Activated gamma-delta T cell treated with anti-CD3 and anti-CD28 coated beads, Interleukin-2, amount 50 U/mL, for 16 hours (primary cell): ENCODE measurements around the gene CTF1.
"Not testable (repeated sequence)": the region's sequence is repeated elsewhere in the genome, so short reads cannot be mapped to it uniquely, and the experiment has no call there.

Source experiments
- DNase-seq: peaks from one replicate; pipeline ENCODE4 v3.0.0-alpha.2; 2020; ENCODE audit warnings: low read depth

CTF1 gene

DNA sequence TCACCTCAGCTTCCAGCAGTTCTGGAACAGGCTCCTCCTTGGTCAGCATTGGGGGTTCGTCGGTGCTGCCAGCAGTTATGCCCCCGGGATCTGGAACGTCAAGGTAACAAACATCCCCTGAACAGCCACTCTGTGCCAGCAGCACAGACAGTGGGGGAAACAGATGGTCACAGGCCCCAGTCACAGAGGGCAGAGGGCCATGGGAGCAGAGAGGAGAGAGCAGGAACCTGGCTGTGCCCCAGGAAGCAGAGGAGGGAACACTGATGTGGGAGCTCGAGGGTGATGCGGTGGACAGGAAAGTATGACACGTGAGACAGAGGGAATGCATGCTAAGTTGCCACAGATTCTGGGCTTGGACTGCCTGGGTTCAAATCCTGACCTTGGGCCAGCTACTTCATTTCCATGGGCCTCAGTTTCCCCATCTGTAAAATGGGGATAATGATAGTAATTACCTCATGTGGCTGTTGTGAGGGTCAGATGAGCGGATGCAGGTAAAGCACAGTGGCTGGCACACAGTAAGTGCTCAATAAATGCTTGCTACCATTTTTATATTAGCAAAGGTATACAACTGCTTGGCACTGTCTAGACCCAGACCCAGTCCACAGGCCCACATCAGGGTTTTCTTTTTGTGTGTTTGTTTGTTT lies 7.4 kb upstream of the CTF1 start:
- DNase-seq, result no peak

DNA sequence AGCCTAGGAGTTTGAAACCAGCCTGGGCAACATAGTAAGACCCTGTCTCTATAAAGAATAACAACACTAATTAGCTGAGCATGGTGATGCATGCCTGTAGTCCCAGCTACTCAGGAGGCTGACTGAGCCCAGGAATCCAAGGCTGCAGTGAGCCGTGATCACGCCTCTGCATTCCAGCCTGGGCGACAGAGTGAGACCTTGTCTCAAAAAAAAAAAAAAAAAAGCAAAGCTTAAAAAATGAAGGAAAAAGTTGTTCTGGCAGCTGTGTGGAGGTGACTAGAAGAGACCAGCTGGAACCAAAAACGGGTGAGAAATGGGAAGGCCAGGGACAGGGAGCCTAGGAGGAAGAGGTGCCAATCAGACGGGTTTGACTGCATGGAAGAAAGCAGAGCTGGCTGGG lies 6.7 kb upstream of the CTF1 start:
- DNase-seq, result no peak

DNA sequence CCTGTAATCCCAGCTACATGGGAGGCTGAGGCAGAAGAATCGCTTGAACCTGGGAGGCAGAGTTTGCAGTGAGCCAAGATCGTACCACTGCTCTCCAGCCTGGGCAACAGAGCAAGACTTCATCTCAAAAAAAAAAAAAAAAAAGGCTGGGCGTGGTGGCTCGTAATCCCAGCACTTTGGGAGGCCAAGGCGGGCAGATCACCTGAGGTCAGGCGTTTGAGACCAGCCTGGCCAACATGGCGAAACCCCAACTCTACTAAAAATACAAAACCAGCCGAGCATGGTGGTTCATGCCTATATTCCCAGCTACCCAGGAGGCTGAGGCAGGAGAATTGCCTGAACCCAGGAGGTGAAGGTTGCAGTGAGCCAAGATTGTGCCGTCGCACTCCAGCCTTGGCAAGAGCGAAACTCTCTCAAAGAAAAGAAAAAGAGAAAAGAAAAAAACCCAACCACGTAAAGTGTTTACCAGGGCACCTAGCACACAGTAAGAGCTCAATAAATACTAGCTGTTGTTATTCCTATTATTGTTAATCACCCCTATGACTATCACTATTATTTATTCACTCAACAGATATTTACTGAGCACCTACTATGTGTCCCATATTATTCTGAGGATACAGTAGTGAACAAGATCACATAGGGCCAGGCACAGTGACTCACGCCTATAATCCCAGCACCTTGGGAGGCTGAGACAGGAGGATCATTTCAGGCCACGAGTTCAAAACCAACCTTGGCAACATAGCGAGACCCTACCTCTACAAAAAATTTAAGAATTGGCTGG lies 5.2 kb upstream of the CTF1 start:
- not testable (repeated sequence) for DNase-seq

DNA sequence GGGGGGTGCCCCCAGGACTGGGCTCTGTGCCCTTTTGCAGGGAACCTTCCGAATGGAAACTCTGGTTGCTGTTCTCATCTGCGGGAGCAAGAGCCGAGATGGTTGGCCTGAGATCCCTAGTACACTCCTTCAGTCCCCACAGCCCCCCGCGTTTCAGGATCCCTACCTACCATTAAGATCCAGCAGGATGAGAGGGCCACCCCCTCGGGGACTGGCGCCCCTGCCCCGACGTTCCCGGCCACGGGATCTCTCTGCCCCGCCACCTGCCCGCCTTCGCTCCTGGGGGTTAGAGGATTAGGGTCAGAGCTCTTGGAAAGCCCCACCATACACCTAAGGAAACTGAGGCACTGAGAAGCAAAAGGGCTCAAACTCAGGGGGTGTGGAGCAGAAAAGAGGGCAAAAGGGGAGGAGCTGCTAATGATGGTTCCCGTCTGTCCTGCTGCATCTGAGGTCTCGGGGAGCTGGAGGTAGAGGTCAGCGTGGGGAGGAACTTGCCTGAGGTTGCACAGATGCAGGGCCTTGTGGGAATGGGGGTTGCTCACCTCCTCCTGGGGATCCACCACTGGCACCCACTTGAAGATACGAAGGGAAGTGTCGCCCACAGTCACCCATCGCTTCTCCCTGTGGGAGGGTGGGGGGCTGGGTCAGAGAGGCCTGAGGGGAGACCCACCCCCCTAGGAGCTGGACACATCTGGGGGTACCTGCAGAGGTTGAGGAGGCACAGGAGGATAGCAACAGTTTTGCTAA lies 3.6 kb upstream of the CTF1 start:
- DNase-seq, result no peak

DNA sequence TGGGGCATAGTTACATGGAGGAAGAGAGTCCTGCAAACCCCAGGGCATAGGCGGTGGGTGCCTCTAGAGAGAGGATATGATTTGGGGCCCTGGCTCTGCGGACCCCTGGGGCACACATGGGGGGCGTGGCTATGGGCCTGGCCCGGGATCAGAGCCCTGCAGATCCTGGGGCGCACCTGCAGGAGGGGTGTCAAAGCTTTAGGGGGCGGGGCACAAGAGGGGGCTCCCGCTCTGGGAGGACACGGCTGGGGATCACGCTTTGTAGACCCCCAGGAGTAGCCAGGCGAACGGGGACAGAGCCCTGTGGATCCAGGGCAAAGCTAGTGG lies 3.0 kb upstream of the CTF1 start:
- no peak for DNase-seq

DNA sequence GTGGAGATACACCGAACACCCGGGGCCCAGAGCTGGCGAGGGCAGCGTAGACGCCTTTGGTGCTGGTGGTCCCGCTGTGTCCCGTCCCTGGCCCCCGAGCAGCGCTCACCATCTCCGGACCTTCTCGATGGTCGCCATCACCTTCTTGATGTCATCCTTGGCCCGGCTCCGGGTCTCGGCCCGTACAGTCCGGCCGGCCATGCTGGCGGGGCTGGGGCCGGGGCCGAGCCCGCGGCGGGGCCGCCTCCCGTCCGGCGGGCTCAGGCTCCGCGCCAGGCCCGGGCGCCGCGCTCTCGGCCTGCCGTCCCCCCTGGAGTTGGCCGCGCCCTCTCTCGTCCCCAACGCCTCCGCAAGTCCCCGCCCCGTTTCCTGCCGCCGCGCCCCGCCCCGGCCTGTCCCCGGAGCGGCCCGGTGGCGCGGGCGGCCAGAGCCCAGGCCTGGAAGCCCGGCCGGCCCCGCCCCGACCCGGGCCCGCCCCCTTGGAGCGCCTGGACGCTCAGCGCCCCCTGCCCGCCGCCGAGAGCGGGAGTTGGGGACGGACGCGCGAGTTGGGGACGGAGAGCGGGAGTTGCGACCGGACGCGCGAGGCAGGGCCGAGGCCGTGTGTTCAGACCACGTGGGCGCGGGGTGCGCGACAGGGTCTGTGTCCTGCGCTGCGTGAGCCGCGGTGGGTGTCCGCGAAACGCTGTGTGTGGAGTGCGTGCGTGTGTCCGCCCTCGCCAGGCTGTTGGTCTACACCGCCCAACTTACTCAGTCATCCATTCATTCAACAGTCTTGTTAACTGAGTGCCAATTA lies 2.5 kb upstream of the CTF1 start, which contains the start of gene BCL7C:
TSS of gene BCL7C (minus strand) at position 334 of the 796 bp plus-strand sequence. CDS start at position 201, 133 bp downstream.
- peak; percentile 72 for DNase-seq

DNA sequence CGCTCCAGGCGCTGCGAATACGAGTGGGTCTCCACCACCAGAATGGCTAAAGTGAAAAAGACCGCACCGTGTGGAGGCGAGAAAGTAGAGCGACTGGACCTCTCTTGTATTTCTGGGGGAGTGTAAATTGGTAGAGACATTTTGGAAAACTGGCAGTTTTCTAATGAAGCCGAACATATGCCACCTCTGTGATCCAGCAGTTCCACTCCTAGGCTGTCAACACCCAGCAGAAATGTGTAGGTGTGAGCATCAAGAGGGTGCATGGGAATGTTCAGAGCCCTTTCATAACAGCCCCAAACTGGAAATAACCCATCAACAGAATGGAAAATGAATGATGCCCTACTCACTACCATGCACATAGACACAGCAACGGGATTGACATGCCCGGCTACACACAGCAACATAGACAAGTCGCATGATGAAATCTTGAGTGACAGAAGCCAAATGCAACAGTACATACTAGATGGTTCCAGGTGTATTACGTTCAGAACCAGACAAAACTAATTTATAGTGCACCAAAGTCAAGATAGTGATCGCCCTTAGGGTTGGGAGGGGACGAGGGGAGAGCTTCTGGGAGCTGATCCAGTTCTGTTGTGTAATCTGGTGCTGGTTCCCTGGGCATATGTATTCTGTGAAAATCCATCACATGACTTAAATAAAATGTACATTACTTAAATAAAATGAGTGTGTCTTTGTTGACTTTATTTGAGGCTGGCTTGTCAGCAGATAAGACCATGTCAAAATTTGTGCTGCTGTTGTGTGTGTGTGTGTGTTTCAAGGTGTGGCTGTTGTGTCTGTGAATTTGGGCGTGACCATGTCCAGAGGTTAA lies 1.7 kb upstream of the CTF1 start:
- no peak for DNase-seq

DNA sequence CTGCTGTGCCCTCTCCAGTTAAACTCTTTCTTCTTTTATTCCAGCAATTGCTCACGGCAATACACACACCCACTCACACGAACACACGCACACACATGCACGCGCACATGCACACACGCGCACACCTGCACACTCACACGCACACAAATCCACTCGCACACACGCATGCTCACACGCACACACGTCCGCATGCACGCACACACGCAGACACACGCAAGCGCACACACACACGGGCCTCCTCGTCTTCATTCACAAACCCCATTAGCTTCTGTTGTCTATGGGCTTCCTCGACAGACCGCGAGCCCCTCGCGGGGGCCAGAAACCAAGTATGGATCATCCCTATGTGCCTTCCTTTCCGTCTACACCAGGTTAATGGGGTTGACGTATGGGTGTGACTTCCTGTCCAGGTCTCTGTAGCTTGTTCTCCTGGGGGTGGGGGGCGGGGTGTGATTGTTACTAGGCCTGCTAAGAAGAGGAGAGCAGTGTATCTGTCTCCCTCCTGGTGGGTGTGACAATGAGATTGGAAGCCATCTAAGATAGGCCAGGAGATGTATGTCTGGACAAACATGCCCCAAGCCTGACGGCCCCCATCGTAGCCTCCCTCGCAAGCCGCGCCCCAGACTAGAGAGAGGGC lies 670 bp upstream of the CTF1 start:
- no peak for DNase-seq

DNA sequence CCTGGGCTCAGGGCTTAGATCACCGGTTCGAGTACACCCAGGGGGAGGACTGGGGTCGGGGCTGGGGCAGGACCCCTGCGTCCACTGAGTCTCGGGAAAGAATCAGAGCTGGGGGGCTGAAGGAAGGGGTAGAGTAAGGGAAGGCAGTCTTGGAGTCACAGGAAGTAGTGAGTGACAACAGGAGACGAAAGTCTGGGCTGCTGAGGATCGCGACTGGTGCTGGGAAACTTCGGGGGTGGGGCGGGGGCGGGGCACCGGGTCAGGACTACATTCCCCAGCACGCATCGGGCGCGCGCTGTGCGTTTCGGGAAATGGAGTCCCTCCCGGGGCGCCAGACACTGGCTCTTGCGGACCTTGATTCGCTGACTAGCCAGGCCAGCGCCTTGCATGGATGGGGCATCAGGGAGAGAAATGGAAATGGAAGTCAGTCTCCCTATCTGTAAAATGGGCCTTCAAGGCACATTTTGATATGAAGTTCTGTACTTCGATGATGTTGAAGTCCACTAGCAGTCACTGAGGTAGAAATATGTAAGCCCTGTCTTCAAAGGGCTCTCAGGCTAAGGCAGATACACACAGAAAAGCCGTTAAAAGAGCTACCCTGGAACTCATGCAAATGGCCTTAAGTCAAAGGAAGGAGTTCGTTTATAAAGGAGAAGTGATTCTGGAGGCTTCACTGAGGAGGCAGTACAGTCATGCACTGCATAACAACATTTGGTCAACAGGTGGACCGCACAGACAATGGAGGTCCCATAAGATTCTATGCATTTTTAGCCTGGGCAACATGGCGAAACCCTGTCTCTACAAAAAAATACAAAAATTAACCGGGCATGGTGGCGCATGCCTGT lies 697 bp downstream of the CTF1 start:
- DNase-seq, result peak; percentile 65

DNA sequence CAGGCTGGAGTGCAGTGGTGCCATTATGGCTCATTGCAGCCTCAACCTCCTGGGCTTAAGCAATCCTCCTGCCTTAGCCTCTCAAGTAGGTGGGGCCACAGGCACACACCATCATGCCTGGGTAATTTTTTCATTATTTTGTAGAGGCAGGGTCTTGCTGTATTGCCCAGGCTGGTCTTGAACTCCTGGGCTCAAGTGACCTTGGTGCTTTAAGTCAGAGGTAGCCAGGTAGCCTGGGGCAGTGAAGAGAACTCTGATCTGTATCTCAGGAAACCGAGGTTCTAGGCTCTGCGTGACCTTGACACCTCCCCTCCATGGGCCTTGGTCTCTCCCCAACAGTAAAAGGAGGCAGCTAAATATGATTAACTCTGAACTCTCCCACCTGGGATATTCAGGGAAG lies 3.4 kb downstream of the CTF1 start:
- DNase-seq, result no peak

DNA sequence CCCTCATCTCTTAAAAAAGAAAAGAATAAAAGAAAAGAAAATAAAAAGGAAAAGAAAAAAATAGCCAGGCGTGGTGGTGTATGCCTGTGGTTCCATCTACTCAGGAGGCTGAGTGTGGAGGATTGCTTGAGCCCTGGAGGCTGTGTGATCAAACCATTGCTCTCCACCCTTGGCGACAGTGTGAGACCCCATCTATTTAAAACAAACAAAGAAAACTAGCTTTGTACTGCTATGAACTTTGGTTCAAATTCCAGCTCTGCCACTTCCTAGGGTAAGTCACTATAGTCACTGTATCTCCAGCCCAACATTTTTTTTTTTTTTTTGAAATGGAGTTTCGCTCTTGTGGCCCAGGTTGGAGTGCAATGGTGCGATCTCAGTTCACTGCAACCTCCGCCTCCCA lies 4.2 kb downstream of the CTF1 start:
- DNase-seq, result no peak

DNA sequence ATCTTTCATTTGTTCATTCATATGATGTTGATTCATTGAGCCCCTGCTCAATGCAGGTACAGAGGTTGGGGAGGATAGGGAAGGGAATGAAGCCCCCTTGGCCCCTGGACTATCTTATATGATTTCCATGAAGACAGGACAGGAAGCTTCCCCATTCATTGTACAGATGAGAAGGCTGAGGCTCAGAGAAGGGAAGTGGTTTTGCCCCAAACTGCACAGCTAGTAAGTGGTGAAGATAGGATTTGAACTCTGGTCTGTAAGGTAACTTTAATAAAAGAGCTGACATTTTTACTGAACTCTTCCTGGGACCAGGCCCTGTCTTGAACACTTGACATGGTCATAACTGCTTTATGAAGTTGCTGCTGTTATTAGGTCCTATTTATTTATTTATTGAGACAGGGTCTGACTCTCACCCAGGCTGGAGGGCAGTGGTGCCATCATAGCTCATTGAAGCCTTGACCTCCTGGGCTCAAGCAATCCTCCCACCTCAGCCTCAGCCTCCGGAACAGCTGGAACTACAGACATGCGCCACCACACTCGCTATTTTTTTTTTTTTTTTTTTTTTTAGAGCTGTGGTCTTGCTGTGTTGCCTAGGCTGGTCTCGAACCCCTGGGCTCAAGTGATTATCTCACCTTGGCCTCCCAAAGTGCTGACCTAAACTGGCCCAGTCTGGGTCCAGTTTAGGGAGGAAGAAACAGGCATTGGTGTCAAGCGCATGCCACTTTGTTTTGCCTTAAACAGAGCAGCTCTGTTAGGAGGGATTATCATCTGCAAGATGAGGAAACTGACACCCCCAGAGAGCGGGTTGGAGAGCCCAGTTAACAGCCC lies 5.0 kb downstream of the CTF1 start:
- DNase-seq, result no peak

DNA sequence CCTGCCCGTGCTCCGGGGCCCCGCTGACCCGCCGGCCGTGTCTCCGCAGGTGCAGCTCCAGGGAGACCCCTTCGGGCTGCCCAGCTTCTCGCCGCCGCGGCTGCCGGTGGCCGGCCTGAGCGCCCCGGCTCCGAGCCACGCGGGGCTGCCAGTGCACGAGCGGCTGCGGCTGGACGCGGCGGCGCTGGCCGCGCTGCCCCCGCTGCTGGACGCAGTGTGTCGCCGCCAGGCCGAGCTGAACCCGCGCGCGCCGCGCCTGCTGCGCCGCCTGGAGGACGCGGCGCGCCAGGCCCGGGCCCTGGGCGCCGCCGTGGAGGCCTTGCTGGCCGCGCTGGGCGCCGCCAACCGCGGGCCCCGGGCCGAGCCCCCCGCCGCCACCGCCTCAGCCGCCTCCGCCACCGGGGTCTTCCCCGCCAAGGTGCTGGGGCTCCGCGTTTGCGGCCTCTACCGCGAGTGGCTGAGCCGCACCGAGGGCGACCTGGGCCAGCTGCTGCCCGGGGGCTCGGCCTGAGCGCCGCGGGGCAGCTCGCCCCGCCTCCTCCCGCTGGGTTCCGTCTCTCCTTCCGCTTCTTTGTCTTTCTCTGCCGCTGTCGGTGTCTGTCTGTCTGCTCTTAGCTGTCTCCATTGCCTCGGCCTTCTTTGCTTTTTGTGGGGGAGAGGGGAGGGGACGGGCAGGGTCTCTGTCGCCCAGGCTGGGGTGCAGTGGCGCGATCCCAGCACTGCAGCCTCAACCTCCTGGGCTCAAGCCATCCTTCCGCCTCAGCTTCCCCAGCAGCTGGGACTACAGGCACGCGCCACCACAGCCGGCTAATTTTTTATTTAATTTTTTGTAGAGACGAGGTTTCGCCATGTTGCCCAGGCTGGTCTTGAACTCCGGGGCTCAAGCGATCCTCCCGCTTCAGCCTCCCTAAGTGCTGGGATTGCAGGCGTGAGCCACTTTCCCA lies 5.9 kb downstream of the CTF1 start:
- DNase-seq, result peak; percentile 37

DNA sequence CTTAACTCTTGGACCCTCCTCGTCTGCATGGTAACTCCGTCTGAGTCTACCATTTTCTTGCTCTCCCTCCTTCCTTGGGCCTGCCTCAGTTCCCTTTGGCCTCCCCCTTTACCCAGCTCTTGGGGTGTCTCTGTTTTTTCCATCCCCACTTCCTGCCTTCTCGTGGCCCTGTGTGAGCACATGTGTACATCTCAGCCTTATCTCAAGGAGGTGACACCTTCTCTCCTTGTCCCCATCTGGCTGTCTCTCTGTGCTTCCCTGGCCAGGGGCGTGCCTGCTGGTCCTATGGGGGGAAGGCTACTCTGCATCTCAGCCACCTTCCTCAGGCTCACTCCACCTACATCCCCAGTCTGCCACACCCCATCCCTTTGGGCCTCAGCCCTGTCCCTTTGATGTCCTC lies 6.6 kb downstream of the CTF1 start:
- DNase-seq, result no peak

DNA sequence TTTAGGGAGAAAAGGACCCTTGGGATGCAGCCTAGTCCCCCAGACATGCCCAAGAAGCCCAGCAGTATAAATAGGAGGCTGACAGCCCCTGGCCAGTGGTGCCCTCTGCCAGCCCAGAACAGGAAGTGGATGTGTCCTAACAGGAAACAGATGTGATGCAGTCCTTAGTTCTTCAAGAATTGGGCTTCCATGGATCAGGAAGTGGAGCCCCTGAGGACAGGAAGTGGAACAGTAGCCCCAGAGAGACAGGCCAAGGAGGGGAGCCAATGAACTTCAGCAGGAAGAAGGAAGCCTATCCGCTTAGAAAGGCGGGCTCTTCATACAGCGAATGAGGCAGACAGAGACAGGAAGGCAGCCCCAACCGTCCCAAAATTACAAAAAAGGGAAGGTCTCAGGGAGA lies 7.2 kb downstream of the CTF1 start:
- no peak for DNase-seq

DNA sequence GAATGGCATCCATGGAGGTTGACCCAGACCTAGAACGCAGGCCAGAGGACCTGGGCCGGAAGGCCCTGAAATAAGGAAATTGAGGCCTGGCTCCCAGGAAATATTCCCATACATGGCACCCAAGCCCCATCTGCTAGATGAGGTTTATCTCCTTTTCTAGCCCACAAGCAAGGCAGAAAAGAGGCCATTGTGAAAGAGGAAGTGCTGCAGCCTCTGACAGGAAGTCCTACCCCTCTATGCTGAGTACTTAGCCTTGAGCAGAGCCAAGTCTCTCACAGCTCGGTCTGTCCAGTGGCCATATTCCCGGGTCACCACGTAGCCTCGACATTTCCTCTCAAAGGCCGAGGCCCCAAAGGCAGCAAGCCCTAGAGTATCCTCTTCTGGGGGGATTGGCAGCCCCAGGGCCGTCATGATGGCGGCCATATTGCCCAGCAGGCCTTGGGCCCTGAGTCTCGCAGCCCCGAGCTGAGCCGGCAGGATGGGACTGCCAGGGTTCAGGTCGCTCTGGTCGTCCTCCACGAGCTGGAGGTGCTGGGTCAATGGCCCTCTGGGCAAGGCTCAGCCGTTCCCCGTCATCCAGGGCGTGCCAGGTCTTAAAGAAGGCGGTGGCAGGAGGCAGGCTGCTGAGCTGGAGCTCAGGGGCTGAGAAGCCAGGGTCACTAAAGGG lies 7.8 kb downstream of the CTF1 start:
- no peak for DNase-seq

DNA sequence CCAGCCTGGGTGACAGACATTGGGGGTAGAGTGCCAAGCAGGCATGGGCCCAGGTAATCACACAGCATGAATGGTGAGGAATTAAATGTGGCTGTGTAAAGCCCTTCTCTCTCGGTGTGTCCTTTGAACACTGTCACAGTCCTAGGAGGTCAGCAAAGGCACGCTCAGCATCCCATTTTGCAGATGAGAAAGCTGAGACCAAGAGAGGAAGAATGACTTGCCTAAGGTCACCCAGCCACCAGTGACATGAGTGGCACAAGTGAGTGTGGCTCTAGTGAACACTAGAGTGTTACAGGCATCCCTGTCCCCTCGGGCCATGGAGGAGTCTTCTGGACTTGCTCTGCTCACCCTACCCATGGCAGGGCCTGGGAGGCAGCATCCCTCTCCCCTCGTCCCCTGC lies 10.7 kb downstream of the CTF1 start:
- no peak for DNase-seq
